GM12875 (cell line): Measurements from ENCODE around the gene DST.
"Not testable (repeated sequence)": the region's sequence is repeated elsewhere in the genome, so short reads cannot be mapped to it uniquely, and the experiment has no call there.

Experiments
- H3K4me3 ChIP-seq: one replicate; pipeline ENCODE4 v1.5.1; 2011; ENCODE audit warnings: low read depth, low read length, control low read depth
- CTCF ChIP-seq: IDR thresholded peaks from 2 replicates; pipeline ENCODE4 v1.5.1; 2011; ENCODE audit warnings: low read depth, mild to moderate bottlenecking, control low read depth, inconsistent platforms, low read length, moderate library complexity, borderline replicate concordance; ENCODE audit not compliant: insufficient read depth

The DST gene

GRCh38 chr6:56572788-56573471 lies 69.8 kb downstream of the DST start:
- TF ChIP-seq CTCF, result no peak
- H3K4me3 ChIP-seq, result no peak overlapping the region

GRCh38 chr6:56571605-56572004 lies 71.1 kb downstream of the DST start:
- no peak overlapping the region for H3K4me3 ChIP-seq
- TF ChIP-seq CTCF, result no peak

- TF ChIP-seq CTCF, result peak; percentile 41; the same call in 1 of the 2 replicates
- no peak overlapping the region for H3K4me3 ChIP-seq
Measured at GRCh38 chr6:56570413-56571359, 72.0 kb downstream of the DST start.

- H3K4me3 ChIP-seq, result no peak overlapping the region
- TF ChIP-seq CTCF, result no peak
Measured at GRCh38 chr6:56567501-56567900, 75.2 kb downstream of the DST start.

GRCh38 chr6:56562730-56563129 lies 80.0 kb downstream of the DST start:
- not testable (repeated sequence) for H3K4me3 ChIP-seq

GRCh38 chr6:56556751-56557540 lies 85.7 kb downstream of the DST start:
- H3K4me3 ChIP-seq, result no peak overlapping the region
- TF ChIP-seq CTCF, result no peak

- no peak for TF ChIP-seq CTCF
- no peak overlapping the region for H3K4me3 ChIP-seq
Measured at GRCh38 chr6:56555438-56555872, 87.2 kb downstream of the DST start.
